ENCODE results near the gene CXXC5.

DNA sequence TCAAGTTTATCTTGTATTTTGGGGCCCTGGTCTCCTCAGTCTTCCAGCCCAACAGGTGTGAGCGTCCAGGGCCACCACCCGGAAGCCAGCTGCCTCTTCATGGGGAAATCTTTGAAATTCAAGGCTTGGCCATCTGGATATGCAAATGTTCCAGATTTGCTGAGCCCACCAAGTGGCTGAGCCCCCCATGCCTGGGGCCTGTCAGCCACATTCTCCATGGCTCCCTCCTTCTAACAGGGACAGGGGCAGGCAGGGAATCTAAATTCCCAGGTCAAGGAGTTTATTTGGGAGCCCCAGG, 14.2 kb upstream of the CXXC5 start:
- TF ChIP-seq, protein P1, sequence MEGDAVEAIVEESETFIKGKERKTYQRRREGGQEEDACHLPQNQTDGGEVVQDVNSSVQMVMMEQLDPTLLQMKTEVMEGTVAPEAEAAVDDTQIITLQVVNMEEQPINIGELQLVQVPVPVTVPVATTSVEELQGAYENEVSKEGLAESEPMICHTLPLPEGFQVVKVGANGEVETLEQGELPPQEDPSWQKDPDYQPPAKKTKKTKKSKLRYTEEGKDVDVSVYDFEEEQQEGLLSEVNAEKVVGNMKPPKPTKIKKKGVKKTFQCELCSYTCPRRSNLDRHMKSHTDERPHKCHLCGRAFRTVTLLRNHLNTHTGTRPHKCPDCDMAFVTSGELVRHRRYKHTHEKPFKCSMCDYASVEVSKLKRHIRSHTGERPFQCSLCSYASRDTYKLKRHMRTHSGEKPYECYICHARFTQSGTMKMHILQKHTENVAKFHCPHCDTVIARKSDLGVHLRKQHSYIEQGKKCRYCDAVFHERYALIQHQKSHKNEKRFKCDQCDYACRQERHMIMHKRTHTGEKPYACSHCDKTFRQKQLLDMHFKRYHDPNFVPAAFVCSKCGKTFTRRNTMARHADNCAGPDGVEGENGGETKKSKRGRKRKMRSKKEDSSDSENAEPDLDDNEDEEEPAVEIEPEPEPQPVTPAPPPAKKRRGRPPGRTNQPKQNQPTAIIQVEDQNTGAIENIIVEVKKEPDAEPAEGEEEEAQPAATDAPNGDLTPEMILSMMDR (conservative IDR thresholded peaks at IDR 0.05 in 1 of 2, IDR thresholded peaks at IDR 0.05 in 1 of 2; ENCODE audit: low read depth in 1 of 2, low read length in 2 of 2) = no peak
- TF ChIP-seq EZH2 (IDR thresholded peaks at IDR 0.05; ENCODE audit: low read length, missing control alignments) = no peak
